Natural killer cell (primary cell): ENCODE measurements around the gene ANKLE2. TPM values are rescaled to one million over a fixed set of nuclear protein-coding genes. Genes with fewer than 3 reads are reported as not detected.

Experiments
- ATAC-seq, 3 donors: fragments of 150-1000 bp in 2 of 3; fragments of 200-7000 bp in 1 of 3; cut with Tn5 transposase; 1 replicate in 1 of 3; 2 replicates in 2 of 3; pipeline ENCODE4 v1.10.0; 2021; ENCODE audit warnings: mild to moderate bottlenecking in 2 of 3, moderate library complexity in 2 of 3
- DNase-seq, 2 donors: peaks; one replicate each; pipeline versions ENCODE4 v3.0.0 to v3.0.0-alpha.2; 2013 to 2021; ENCODE audit warnings: mixed read lengths in 1 of 2
- H3K27ac ChIP-seq: one replicate; pipeline ENCODE4 v1.5.1; 2013; ENCODE audit warnings: mild to moderate bottlenecking, low read length
- H3K27me3 ChIP-seq: one replicate; pipeline ENCODE4 v1.6.1; 2013; ENCODE audit warnings: low read length; ENCODE audit not compliant: control insufficient read depth, insufficient read depth
- H3K36me3 ChIP-seq: one replicate; pipeline ENCODE4 v1.6.1; 2013; ENCODE audit warnings: low read length; ENCODE audit not compliant: control insufficient read depth, insufficient read depth
- H3K4me1 ChIP-seq: one replicate; pipeline ENCODE4 v1.6.1; 2013; ENCODE audit warnings: low read length; ENCODE audit not compliant: control insufficient read depth, insufficient read depth
- H3K4me3 ChIP-seq: one replicate; pipeline ENCODE4 v1.5.1; 2013; ENCODE audit warnings: low read length
- H3K9me3 ChIP-seq: one replicate; pipeline ENCODE4 v1.6.1; 2013; ENCODE audit warnings: low read length; ENCODE audit not compliant: control insufficient read depth, insufficient read depth
- H3K27ac Mint-ChIP-seq, 2 donors: one replicate each; pipeline ENCODE4 v1.8.0; 2022; ENCODE audit warnings: mild to moderate bottlenecking in 2 of 2, mixed read lengths in 2 of 2, moderate library complexity in 1 of 2
- H3K27me3 Mint-ChIP-seq, 2 donors: one replicate each; pipeline ENCODE4 v1.8.0; 2022; ENCODE audit warnings: low read depth in 2 of 2, mixed read lengths in 2 of 2
- H3K36me3 Mint-ChIP-seq: one replicate; pipeline ENCODE4 v1.8.0; 2022; ENCODE audit warnings: mixed read lengths
- H3K4me1 Mint-ChIP-seq, 2 donors: one replicate each; pipeline ENCODE4 v1.8.0; 2022; ENCODE audit warnings: mixed read lengths in 2 of 2
- H3K4me3 Mint-ChIP-seq: one replicate; pipeline ENCODE4 v1.8.0; 2022; ENCODE audit warnings: mild to moderate bottlenecking, moderate library complexity, mixed read lengths
- H3K9me3 Mint-ChIP-seq, 2 donors: one replicate each; pipeline ENCODE4 v1.8.0; 2022; ENCODE audit warnings: mixed read lengths in 2 of 2
- WGBS: methylation state at CpG from one replicate; pipeline ENCODE4 v1.1.7; 2013; ENCODE audit warnings: missing lambda C conversion rate; ENCODE audit not compliant: insufficient coverage; 5-methylcytosine and 5-hydroxymethylcytosine counted together
- intact Hi-C: fragments of 100-400 bp; cut with micrococcal nuclease; formaldehyde crosslinking; loops from one replicate; pipeline ENCODE4 v1.14.2; 2022
- total RNA-seq, 4 donors: library from RNA; stranded (reverse); fragments of 120-200 nt in 1 of 4; gene quantifications; one replicate each; pipeline versions ENCODE4 v1.2.3 to v1.2.4, GENCODE V29; 2013 to 2022
- TF ChIP-seq, protein P1 (sequence below): fragments of 200-600 bp; IDR thresholded peaks from one replicate; pipeline ENCODE4 v1.8.0; 2022; ENCODE audit warnings: antibody characterized with exemption

The ANKLE2 gene
- total RNA-seq, 3 donors from 2014 or later (not counting 1 experiment from before 2014, with no cell fraction given) = 67.3 to 86.4 (median 84.6) TPM

DNA sequence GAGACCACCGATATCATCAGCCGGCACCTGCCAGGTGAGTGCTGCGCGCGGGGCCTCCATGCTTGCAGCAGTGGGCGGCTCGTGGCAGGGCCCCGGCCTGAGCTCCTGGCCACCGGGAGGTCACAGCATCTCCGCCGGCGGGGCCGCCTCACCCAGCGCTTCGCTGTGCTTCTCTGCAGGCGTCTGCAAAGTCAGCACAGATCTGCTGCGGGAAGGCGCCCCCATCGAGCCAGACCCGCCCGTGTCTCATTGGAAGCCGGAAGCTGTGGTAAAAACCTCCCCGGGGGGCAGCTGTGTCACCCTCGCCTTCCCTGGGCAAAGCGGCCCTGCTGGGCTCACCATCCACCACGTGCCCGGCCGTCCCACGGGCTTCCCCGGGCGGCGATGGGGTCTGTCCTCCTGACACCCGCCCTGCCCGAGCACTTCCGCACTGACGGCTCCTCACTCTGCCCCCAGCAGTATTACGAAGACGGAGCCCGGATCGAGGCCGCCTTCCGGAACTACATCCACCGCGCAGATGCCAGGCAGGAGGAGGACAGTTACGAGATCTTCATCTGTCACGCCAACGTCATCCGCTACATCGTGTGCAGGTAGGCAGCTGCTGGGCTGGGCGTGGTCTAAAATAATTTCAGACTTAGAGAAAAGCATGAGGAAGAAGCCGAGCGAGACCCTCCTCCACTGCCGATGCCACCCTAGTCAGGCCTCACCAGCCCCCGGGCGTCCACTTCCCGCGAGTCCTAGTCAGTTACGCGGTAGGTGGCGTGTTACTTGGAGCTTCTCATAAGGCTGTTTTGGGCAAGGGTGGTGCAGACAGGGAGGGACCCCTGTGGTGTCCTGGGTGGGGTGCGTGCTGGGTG lies 43.9 kb downstream of the ANKLE2 start:
- intact Hi-C loops = no loop called here
- no peak for DNase-seq
- no peaks in the 10 kb centered on the region for H3K9me3 Mint-ChIP-seq
- H3K27me3 ChIP-seq = no peaks in the 10 kb centered on the region
- no peak overlapping the region for H3K27ac Mint-ChIP-seq
- TF ChIP-seq, protein P1, sequence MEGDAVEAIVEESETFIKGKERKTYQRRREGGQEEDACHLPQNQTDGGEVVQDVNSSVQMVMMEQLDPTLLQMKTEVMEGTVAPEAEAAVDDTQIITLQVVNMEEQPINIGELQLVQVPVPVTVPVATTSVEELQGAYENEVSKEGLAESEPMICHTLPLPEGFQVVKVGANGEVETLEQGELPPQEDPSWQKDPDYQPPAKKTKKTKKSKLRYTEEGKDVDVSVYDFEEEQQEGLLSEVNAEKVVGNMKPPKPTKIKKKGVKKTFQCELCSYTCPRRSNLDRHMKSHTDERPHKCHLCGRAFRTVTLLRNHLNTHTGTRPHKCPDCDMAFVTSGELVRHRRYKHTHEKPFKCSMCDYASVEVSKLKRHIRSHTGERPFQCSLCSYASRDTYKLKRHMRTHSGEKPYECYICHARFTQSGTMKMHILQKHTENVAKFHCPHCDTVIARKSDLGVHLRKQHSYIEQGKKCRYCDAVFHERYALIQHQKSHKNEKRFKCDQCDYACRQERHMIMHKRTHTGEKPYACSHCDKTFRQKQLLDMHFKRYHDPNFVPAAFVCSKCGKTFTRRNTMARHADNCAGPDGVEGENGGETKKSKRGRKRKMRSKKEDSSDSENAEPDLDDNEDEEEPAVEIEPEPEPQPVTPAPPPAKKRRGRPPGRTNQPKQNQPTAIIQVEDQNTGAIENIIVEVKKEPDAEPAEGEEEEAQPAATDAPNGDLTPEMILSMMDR = no peak
- no peaks in the 10 kb centered on the region for H3K27me3 Mint-ChIP-seq
- H3K4me3 Mint-ChIP-seq = no peak overlapping the region
- no peak overlapping the region for H3K27ac ChIP-seq
- no peaks in the 10 kb centered on the region for H3K9me3 ChIP-seq
- 96% methylated on average over 60 of the region's 61 CpGs for WGBS
- ATAC-seq = no peak
- peaks cover 45% of the 10 kb centered on the region for H3K36me3 ChIP-seq
- H3K36me3 Mint-ChIP-seq = no peaks in the 10 kb centered on the region
- no peak overlapping the region for H3K4me3 ChIP-seq
- H3K4me1 Mint-ChIP-seq = no peaks in the 10 kb centered on the region
- H3K4me1 ChIP-seq = no peaks in the 10 kb centered on the region

DNA sequence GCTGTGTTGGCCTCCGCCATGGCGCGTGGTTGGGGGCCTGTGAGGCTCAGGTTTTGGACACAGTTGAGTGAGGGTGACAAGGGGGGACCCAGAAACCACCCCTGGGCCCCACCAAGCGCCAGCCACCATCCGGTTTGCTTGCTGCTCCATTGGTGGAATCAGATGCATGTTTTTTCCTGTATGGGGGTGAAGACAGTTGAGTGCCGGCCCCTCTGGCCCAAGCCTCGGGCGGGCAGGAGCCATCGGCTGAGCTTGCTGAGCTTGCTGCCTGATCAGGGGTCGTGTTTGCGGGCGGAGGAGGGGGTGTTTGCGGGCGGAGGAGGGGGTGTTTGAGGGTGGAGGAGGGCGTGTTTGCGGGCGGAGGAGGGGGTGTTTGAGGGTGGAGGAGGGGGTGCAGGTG lies 44.6 kb downstream of the ANKLE2 start:
- 96% methylated on average over 17 of the region's 17 CpGs for WGBS
- TF ChIP-seq, protein P1 = no peak
- H3K27ac Mint-ChIP-seq = no peak overlapping the region

DNA sequence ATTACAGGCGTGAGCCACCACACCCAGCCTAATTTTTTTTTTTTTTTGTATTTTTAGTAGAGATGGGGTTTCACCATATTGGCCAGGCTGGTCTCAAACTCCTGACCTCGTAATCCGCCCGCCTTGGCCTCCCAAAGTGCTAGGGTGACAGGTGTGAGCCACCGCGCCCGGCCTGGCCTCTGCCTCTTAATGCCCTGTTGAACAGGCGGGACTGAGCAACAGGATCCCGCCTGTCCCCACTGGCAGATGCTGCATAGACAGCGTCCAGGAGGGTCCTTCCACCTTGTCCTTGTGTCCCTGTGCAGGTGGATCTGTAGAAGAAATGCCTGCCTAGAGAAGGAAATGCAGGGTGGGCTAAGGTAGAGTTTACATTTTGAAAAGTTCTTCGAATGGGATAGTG lies 45.3 kb downstream of the ANKLE2 start:
- Histone ChIP-seq H3K4me3 (no peak overlapping the region), H3K27me3 (no peaks in the 10 kb centered on the region), H3K36me3 (peaks cover 45% of the 10 kb centered on the region), H3K27ac (no peak overlapping the region), H3K4me1 (peaks cover 6% of the 10 kb centered on the region), H3K9me3 (no peaks in the 10 kb centered on the region)
- DNase-seq (no peak), ATAC-seq (no peak)
- no peaks in the 10 kb centered on the region for H3K27me3 Mint-ChIP-seq
- H3K4me1 Mint-ChIP-seq = no peaks in the 10 kb centered on the region
- no peak overlapping the region for H3K27ac Mint-ChIP-seq
- no peaks in the 10 kb centered on the region for H3K9me3 Mint-ChIP-seq
- H3K4me3 Mint-ChIP-seq = no peak overlapping the region
- intact Hi-C loops = no loop called here
- 98% methylated on average over 10 of the region's 11 CpGs for WGBS
- TF ChIP-seq, protein P1 = no peak
- no peaks in the 10 kb centered on the region for H3K36me3 Mint-ChIP-seq

More for the DNA sequence above, 44.6 kb downstream of the ANKLE2 start:
- H3K4me1 ChIP-seq = no peaks in the 10 kb centered on the region
- Mint-ChIP-seq H3K36me3 (no peaks in the 10 kb centered on the region), H3K4me1 (no peaks in the 10 kb centered on the region), H3K27me3 (no peaks in the 10 kb centered on the region), H3K4me3 (no peak overlapping the region), H3K9me3 (no peaks in the 10 kb centered on the region)
- ATAC-seq (no peak), DNase-seq (no peak)
- intact Hi-C loops = no loop called here
- no peaks in the 10 kb centered on the region for H3K9me3 ChIP-seq
- no peak overlapping the region for H3K27ac ChIP-seq
- H3K36me3 ChIP-seq = peaks cover 45% of the 10 kb centered on the region
- H3K27me3 ChIP-seq = no peaks in the 10 kb centered on the region
- no peak overlapping the region for H3K4me3 ChIP-seq
